BLaER1 treated with 17β-estradiol and CSF1 and Interleukin-3, amounts not matched to agents 10 nM and 100 nM (cell line): ENCODE results near the gene EYA2.
"Not testable (repeated sequence)": the region's sequence is repeated elsewhere in the genome, so short reads cannot be mapped to it uniquely, and the experiment has no call there.

ENCODE experiments used
- H3K27ac ChIP-seq, 11 experiments: shearing (Covaris generic); formaldehyde crosslinking; 2 replicates each; pipeline ENCODE4 v1.8.1; 2022
- H3K27me3 ChIP-seq, 11 experiments: shearing (Covaris generic); formaldehyde crosslinking; 2 replicates each; pipeline ENCODE4 v1.8.1; 2022
- H3K36me3 ChIP-seq, 11 experiments: shearing (Covaris generic); formaldehyde crosslinking; 2 replicates each; pipeline ENCODE4 v1.8.1; 2022
- H3K4me1 ChIP-seq, 10 experiments: shearing (Covaris generic); formaldehyde crosslinking; 2 replicates each; pipeline ENCODE4 v1.8.1; 2022
- H3K4me2 ChIP-seq, 11 experiments: shearing (Covaris generic); formaldehyde crosslinking; 2 replicates each; pipeline ENCODE4 v1.8.1; 2022
- H3K4me3 ChIP-seq, 10 experiments: shearing (Covaris generic); formaldehyde crosslinking; 2 replicates each; pipeline ENCODE4 v1.8.1; 2022
- H3K9ac ChIP-seq, 11 experiments: shearing (Covaris generic); formaldehyde crosslinking; 2 replicates each; pipeline ENCODE4 v1.8.1; 2022
- H3K9me3 ChIP-seq, 11 experiments: shearing (Covaris generic); formaldehyde crosslinking; replicated peaks in 1 of 11; 2 replicates each; pipeline ENCODE4 v1.8.1; 2022
- H4K20me1 ChIP-seq, 11 experiments: shearing (Covaris generic); formaldehyde crosslinking; 2 replicates each; pipeline ENCODE4 v1.8.1; 2022
- Cebpa-rat ChIP-seq, 11 experiments: shearing (Covaris generic); IDR thresholded peaks; 2 replicates each; pipeline ENCODE4 v1.8.1; 2022

The EYA2 gene

GRCh38 chr20:46857061-46857831 is 37.4 kb upstream of the EYA2 start:
- H3K27me3 ChIP-seq: no peaks in the 10 kb centered on the region
- no peak overlapping the region for H3K27ac ChIP-seq
- no peaks in the 10 kb centered on the region for H4K20me1 ChIP-seq
- no peak for TF ChIP-seq Cebpa-rat (IDR thresholded peaks at IDR 0.05)
- no peak overlapping the region for H3K9ac ChIP-seq
- H3K4me1 ChIP-seq: no peaks in the 10 kb centered on the region
- H3K4me3 ChIP-seq: no peak overlapping the region
- H3K9me3 ChIP-seq: peaks cover 0 to 6% (median 0%) of the 10 kb centered on the region in 11 experiments; a peak in 2 of 22 replicates
- H3K4me2 ChIP-seq: no peak overlapping the region
- no peaks in the 10 kb centered on the region for H3K36me3 ChIP-seq

GRCh38 chr20:46865824-46866223 is 28.8 kb upstream of the EYA2 start:
- Histone ChIP-seq H4K20me1 (no peaks in the 10 kb centered on the region), H3K27me3 (no peaks in the 10 kb centered on the region), H3K9ac (no peak overlapping the region), H3K4me3 (no peak overlapping the region), H3K9me3 (peaks cover 13 to 27% (median 19%) of the 10 kb centered on the region in 11 experiments; a peak in 20 of 22 replicates), H3K4me1 (no peaks in the 10 kb centered on the region), H3K27ac (no peak overlapping the region), H3K36me3 (no peaks in the 10 kb centered on the region), H3K4me2 (no peak overlapping the region)
- TF ChIP-seq Cebpa-rat (IDR thresholded peaks at IDR 0.05): no peak

DNA sequence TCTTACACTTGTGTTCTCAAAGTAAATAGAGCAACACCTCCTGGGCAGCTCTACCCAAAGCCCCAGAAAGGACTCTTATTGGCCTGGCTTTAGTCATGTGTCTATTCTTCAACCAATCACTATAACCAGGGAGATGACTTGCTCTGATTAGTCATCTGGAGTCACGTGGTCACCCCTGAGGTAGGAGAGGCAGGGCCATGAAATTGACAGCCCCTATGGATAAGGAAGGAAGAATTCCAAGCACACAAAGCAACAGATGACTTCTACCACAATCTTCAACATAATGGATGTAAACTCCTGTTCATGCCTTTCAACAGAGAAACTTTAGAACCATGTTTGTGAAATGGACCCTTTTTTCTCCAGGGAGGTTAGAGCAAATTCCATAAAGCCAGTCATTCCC is 24.6 kb upstream of the EYA2 start:
- H3K27ac ChIP-seq: no peak overlapping the region
- H3K4me3 ChIP-seq: no peak overlapping the region
- H3K4me2 ChIP-seq: no peak overlapping the region
- peaks cover 0 to 8% (median 0%) of the 10 kb centered on the region in 10 experiments; a peak in 4 of 20 replicates for H3K4me1 ChIP-seq
- no peaks in the 10 kb centered on the region for H3K36me3 ChIP-seq
- no peak overlapping the region for H3K9ac ChIP-seq
- H4K20me1 ChIP-seq: no peaks in the 10 kb centered on the region
- no peaks in the 10 kb centered on the region for H3K27me3 ChIP-seq
- H3K9me3 ChIP-seq: peaks cover 13 to 29% (median 19%) of the 10 kb centered on the region in 11 experiments; a peak in 20 of 22 replicates
- no peak for TF ChIP-seq Cebpa-rat (IDR thresholded peaks at IDR 0.05)

GRCh38 chr20:46872328-46873211 is 22.1 kb upstream of the EYA2 start:
- H3K9me3 ChIP-seq: peaks cover 13 to 29% (median 19%) of the 10 kb centered on the region in 11 experiments; a peak in 20 of 22 replicates
- peak overlapping the region in 2 of 11 experiments; percentile 20 to 52; a peak in 3 of 22 replicates for H3K4me2 ChIP-seq
- H3K4me3 ChIP-seq: no peak overlapping the region
- H3K4me1 ChIP-seq: peaks cover 0 to 8% (median 0%) of the 10 kb centered on the region in 10 experiments; a peak in 4 of 20 replicates
- H3K9ac ChIP-seq: no peak overlapping the region
- no peaks in the 10 kb centered on the region for H3K36me3 ChIP-seq
- H4K20me1 ChIP-seq: no peaks in the 10 kb centered on the region
- no peak for TF ChIP-seq Cebpa-rat (IDR thresholded peaks at IDR 0.05)
- H3K27ac ChIP-seq: no peak overlapping the region
- H3K27me3 ChIP-seq: no peaks in the 10 kb centered on the region

GRCh38 chr20:46875059-46875458 is 19.6 kb upstream of the EYA2 start:
- Histone ChIP-seq H3K4me2 (no peak overlapping the region), H3K27ac (no peak overlapping the region), H4K20me1 (no peaks in the 10 kb centered on the region), H3K4me1 (peaks cover 0 to 8% (median 0%) of the 10 kb centered on the region in 10 experiments; a peak in 4 of 20 replicates), H3K9ac (no peak overlapping the region), H3K27me3 (no peaks in the 10 kb centered on the region), H3K9me3 (peaks cover under 1 to 10% (median 5%) of the 10 kb centered on the region in 11 experiments; a peak in 11 of 22 replicates), H3K4me3 (no peak overlapping the region), H3K36me3 (no peaks in the 10 kb centered on the region)
- no peak for TF ChIP-seq Cebpa-rat (IDR thresholded peaks at IDR 0.05)

- Histone ChIP-seq H3K27me3 (no peaks in the 10 kb centered on the region), H3K36me3 (no peaks in the 10 kb centered on the region), H3K27ac (no peak overlapping the region), H3K4me1 (no peaks in the 10 kb centered on the region), H3K4me3 (no peak overlapping the region), H3K4me2 (no peak overlapping the region), H3K9me3 (no peaks in the 10 kb centered on the region), H4K20me1 (no peaks in the 10 kb centered on the region), H3K9ac (no peak overlapping the region)
- TF ChIP-seq Cebpa-rat (IDR thresholded peaks at IDR 0.05): no peak
Observed at GRCh38 chr20:46879386-46879785, 15.3 kb upstream of the EYA2 start.

DNA sequence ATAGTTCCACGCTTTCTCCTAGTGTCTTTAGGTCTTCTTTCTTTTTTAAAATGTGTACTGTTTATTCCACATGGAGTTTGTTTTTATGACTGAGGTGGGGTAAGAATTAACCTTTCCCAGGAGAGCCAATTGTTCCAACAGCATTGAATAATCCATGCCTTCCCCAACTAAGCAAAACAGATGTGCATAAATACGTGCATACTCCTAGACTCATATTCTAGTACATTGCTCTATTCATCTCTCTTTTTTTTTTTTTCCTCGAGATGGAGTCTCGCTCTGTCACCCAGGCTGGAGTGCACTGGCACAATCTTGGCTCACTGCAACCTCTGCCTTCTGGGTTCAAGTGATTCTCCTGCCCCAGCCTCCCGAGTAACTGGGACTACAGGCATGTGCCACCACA is 14.7 kb upstream of the EYA2 start:
- H3K27me3 ChIP-seq, H3K9ac ChIP-seq, H3K4me1 ChIP-seq, H4K20me1 ChIP-seq, H3K27ac ChIP-seq, H3K36me3 ChIP-seq, H3K4me2 ChIP-seq, H3K4me3 ChIP-seq, H3K9me3 ChIP-seq: not testable (repeated sequence)

GRCh38 chr20:46883892-46884291 is 10.8 kb upstream of the EYA2 start:
- TF ChIP-seq Cebpa-rat (IDR thresholded peaks at IDR 0.05): no peak
- no peaks in the 10 kb centered on the region for H3K4me1 ChIP-seq
- no peaks in the 10 kb centered on the region for H3K27me3 ChIP-seq
- no peak overlapping the region for H3K27ac ChIP-seq
- no peak overlapping the region for H3K4me3 ChIP-seq
- no peaks in the 10 kb centered on the region for H3K36me3 ChIP-seq
- H4K20me1 ChIP-seq: no peaks in the 10 kb centered on the region
- H3K4me2 ChIP-seq: no peak overlapping the region
- H3K9ac ChIP-seq: no peak overlapping the region
- no peaks in the 10 kb centered on the region for H3K9me3 ChIP-seq

DNA sequence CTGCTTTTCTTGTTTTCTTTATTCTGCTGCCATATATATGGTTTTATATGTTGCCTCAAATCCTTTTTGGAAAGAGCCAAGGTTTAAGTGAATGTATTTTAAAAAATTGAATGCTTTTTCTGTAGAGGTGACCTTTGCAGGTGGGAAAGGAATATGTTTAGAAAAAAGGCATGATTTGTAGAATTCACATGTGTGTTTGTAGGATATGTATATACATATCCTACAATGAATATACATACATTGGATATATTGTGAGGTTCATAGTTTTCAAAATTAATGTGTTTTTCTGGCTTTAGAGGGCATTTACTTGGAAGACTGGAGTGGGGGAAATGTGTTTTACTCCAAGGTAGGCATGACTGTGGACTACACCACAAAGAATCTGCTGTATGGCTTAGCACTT is 4.0 kb upstream of the EYA2 start:
- no peak overlapping the region for H3K27ac ChIP-seq
- H3K9ac ChIP-seq: no peak overlapping the region
- H3K36me3 ChIP-seq: no peaks in the 10 kb centered on the region
- peaks cover 0 to 5% (median 0%) of the 10 kb centered on the region in 10 experiments; a peak in 2 of 20 replicates for H3K4me1 ChIP-seq
- peaks cover 31 to 33% (median 33%) of the 10 kb centered on the region in 11 experiments for H3K27me3 ChIP-seq
- H4K20me1 ChIP-seq: no peaks in the 10 kb centered on the region
- H3K9me3 ChIP-seq: peaks cover 8 to 22% (median 15%) of the 10 kb centered on the region in 11 experiments; a peak in 21 of 22 replicates
- no peak overlapping the region for H3K4me2 ChIP-seq
- no peak for TF ChIP-seq Cebpa-rat (IDR thresholded peaks at IDR 0.05)
- H3K4me3 ChIP-seq: no peak overlapping the region
